HG02840 (cell line): ENCODE results near the gene ZGPAT.

ENCODE experiments used
- ATAC-seq: cut with Tn5 transposase; IDR thresholded peaks from one replicate; pipeline ENCODE4 v1.9.1; 2021; ENCODE audit warnings: mild to moderate bottlenecking, moderate library complexity, moderate number of reproducible peaks; ENCODE audit not compliant: unreplicated experiment, low FRiP score

ZGPAT gene

DNA sequence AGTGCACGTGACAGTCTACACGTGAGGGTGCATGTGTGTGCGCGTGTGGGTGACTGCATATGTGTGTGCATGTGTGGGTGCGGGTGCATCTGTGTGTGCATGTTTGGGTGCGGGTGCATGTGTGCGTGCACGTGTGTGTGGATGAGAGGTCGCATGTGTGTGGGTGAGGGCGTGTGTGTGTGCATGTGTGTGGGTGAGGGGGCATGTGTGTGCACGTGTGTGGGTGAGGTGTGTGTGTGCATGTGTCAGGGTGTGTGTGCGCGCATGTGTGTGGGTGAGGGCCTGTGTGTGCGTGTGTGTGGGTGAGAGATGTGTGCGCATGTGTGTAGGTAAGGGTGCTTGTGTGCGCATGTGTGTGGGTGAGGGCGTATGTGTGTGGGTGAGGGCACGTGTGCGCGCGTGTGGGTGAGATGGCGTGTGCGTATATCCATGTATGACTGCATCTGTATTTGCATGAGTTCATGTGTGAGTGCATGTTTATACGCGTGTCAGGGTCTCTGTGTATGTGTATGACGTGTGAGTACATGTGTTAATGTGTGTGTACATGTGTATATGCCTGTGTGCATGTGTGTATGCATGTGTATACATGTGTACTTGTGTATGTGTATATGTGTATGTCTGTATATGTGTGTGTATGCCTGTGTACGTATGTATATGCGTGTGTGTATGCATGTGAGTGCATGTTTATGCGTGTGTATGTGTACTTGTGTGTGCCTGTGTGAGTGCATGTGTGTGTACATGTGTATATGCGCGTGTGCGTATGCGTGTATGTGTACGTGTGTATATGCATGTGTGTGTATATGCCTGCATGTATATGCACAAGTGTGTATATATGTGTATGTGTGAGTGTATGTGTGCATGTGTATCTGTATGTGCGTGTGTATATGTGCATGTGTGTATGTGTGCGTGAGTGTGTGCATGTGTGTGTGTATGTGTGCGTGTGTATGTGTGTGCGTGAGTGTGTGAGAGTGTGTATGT is 24.6 kb downstream of the ZGPAT start:
- ATAC-seq = no peak

DNA sequence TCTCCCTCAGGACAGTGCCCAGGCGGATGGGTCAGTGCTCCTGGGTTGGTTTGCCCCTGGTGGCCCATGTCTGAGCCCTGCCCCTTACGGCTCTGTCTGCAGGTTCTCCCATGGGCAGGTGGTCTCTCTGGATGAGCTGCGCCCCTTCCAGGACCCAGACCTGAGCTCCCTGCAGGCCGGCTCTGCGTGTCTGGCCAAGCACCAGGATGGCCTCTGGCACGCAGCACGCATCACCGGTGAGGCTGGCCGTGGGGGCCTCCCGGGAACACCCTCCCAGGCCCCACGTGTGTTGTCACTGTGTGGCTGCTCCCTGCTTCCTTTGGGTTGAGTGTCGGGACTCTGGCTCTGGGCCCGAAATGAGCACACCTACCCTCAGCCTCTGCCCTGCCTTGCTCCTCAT is 25.3 kb downstream of the ZGPAT start:
- ATAC-seq = no peak

DNA sequence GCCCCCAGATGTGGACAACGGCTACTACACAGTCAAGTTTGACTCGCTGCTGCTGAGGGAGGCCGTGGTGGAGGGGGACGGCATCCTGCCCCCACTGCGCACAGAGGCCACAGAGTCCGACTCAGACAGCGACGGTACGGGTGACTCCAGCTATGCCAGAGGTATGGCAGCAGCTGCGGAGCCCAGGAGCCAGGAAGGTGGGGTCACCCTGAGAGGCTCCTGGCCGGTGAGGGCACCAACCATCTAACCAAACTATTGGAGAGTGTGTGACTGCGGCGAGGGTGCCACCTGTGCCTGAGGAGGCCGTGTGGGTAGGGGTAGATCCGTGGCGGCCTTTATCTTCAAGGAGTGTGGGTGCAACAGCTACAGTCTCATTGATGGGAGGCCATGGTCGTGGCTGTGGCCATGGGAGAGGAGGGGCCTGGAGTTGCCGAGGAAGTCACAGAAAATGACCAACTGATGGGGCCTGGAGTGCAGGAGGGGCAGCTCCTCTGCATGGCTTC is 25.8 kb downstream of the ZGPAT start:
- ATAC-seq = no peak

DNA sequence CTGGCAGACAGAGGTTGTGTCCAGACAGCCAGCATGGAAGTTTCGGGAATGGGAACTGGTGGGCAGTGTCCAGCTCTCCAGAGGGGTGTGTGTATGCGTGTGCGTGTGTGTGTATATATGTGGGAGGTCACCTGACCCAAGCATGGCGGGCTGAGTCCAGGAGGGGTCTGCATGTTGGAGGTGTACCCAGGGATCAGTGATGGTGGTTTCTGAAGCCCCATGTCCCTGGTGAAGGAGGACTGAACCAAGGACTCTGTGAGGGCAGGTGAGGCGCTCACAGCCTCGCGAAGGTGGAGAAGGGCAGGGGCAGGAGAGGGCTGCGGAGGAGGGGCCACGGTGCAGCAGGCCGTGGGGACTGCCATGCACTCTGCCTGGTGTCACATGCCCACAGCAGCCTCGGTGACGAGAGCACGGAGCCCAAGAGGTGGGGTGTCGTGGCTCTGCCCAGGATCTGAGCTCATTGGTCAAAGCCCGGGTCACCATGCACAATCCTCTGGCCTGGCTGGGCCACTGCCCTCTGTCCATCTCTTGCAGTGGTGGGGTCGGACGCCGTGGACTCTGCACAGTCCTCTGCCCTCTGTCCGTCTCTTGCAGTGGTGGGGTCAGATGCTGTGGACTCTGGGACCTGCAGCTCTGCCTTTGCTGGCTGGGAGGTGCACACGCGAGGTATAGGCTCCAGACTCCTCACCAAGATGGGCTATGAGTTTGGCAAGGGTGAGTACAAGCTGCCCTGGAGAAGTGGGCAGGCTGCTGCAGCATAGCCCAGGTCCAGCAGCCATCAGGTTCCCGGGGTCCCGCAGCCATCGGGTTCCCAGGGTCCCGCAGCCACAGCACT is 26.5 kb downstream of the ZGPAT start:
- ATAC-seq = no peak

DNA sequence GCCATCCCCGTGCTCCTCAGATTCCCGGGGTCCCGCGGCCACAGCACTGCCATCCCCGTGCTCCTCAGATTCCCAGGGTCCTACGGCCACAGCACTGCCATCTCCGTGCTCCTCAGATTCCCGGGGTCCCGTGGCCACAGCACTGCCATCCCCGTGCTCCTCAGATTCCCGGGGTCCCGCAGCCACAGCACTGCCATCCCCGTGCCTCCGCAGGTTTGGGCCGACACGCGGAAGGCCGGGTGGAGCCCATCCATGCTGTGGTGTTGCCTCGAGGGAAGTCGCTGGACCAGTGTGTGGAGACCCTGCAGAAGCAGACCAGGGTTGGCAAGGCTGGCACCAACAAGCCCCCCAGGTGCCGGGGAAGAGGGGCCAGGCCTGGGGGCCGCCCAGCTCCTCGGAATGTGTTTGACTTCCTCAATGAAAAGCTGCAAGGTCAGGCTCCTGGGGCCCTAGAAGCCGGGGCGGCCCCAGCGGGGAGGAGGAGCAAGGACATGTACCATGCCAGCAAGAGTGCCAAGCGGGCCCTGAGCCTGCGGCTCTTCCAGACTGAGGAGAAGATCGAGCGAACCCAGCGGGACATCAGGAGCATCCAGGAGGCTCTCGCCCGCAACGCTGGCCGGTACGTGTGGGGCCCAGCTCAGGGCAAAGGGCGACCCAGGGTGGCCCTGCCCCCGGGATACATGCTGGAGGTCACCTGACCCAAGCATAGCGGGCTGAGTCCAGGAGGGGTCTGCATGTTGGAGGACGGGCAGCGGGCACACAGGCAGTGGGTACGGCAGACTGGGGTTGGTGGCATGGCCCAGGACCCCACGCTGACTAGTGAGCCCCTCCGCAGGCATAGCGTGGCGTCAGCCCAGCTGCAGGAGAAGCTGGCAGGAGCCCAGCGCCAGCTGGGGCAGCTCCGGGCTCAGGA is 27.4 kb downstream of the ZGPAT start:
- no peak for ATAC-seq

DNA sequence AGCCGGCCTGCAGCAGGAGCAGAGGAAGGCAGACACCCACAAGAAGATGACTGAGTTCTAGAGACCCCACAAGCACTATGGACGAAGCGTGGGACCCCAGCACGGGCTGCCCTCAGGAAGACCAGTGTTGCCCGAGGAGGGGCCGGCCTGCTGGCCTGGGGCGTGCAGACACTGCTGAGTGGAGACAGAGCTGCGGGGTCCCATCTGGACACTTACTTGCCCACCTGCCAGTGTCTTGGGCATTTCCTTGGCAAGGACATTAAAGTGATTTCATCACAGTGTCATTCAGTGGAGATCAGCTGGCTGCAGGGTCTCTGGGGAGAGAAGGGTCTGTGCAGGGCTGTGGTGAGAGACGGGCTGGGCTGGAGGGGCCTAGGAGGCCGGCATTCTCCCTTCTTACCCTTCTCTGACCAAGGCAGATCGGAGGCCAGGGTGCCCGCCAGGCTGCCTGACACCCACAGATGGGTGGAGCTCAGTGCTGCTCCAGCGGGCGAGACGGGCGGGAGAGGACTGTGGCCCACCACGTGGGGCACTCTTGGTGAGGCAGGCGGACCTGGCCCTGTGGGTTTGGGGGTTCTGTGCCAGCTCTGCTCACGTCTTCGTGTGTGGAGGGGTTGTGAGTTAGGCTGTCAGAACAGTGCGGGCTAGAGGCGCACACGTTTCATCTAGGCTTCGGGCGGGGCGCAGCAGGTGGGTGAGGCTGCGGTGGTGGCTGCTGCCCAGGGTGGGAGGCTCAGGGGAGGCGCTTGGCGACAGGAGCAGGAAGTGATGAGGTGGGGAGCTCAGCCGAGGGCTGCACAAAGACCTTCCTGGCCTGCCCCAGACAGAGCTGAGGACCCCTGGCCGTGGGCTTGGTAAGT is 28.2 kb downstream of the ZGPAT start, which contains the start of gene LIME1:
TSS of gene LIME1 (plus strand) at position 806 of the 860 bp plus-strand sequence. CDS start 886 bp downstream, outside the sequence.
- no peak for ATAC-seq

DNA sequence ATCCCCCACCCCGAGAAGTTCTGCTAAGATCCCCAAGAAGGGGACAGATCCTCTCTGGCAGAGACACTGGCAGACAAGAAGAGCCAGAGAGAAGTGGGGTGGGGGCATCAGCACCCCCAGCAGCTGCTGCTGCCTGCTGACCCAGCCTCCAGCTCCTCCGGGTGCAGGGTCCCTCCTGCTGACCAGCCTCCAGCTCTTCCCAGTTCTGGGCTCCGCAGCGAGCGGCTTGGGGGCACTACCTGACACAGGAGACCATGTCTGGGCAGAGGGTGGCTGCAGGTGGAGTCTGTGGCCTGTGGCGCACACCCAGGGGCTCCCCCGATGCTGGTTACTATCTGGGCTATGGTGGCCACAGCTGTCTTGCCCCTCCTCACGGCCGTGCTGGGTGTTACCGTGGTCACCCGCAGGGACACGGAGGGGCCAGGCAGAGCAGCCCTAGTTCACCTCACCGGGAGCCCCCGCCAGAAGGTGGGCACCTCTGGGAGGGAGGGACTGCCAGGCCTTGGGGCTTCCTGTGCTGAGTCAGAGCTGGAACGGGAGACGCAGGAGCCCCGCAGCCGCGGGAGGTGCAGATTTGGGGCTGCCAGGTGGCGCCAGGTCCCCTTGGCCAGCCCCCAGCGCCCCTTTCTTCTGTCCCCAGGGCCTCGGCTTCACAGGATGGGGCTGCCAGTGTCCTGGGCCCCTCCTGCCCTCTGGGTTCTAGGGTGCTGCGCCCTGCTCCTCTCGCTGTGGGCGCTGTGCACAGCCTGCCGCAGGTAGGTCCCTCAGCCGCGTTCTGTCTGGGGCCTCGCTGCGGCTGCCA is 29.3 kb downstream of the ZGPAT start:
- ATAC-seq = no peak

DNA sequence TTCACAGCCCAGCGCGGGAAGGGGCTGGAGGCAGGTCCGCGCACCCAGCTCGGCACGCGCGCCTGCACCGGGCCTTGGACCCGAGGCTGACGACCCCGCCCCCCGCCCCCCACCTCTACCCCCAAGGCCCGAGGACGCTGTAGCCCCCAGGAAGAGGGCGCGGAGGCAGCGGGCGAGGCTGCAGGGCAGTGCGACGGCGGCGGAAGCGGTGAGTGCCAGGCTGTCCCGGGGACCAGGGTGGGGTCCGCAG is 29.8 kb downstream of the ZGPAT start:
- ATAC-seq = no peak

DNA sequence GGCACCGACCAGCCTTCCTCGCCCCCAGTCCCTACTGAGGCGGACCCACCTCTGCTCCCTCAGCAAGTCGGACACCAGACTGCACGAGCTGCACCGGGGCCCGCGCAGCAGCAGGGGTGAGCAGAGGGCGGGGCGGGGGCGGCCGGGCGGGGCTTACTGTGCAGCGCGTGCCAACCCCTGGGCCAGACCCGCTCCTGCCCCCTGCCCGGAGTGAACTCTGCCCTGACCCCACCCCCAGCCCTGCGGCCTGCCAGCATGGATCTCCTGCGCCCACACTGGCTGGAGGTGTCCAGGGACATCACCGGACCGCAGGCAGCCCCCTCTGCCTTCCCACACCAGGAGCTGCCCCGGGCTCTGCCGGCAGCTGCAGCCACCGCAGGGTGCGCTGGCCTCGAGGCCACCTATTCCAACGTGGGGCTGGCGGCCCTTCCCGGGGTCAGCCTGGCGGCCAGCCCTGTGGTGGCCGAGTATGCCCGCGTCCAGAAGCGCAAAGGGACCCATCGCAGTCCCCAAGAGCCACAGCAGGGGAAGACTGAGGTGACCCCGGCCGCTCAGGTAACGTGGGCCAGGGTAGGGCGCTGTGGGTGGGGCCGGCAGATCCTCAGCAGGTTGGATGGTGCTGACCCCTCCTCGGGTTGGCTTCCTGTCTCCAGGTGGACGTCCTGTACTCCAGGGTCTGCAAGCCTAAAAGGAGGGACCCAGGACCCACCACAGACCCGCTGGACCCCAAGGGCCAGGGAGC is 30.3 kb downstream of the ZGPAT start:
- ATAC-seq = no peak

DNA sequence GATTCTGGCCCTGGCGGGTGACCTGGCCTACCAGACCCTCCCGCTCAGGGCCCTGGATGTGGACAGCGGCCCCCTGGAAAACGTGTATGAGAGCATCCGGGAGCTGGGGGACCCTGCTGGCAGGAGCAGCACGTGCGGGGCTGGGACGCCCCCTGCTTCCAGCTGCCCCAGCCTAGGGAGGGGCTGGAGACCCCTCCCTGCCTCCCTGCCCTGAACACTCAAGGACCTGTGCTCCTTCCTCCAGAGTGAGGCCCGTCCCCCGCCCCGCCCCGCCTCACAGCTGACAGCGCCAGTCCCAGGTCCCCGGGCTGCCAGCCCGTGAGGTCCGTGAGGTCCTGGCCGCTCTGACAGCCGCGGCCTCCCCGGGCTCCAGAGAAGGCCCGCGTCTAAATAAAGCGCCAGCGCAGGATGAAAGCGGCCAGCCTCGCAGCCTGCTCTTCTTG is 30.9 kb downstream of the ZGPAT start:
- no peak for ATAC-seq

DNA sequence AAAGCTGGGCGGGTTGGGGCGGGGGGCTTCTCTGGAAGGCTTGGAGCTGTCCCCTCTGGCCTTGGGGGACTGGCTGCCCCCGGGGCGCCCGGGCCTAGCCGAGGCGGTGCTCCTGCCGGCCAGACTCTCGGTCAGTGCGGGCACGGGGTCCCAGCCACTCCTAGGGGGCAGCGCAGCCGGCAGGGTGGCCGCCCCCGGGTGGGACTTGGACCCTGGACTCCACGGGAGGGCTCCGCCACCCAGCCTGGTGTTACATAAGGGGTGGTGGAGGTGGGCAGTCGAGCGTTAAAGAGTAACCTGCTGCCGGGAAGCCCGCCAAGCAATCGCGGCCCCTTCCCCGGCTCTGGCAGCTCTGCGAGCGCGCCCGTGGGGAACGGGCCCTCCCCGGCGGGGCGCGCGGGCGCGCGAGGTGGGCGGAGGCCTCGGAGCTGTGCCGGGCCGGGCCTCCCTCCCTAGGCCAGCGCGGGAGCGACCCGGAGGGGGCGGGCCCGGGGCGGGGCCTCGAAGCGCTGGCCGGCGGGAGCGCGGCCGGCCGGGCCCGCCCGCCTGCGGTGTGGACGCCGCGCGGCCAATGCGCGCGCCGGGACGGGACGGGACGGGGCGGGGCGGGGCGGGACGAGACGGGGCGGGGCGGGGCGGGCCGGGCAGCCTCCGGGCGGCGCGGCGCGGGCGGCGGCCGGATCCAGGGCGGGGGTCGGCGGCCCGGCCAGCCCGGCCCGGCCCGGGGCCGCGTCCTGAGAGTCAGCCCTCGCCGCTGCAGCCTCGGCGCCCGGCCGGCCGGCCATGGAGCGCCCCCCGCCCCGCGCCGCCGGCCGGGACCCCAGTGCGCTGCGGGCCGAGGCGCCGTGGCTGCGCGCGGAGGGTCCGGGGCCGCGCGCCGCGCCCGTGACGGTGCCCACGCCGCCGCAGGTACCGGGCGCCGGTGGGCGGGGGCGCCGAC is 31.6 kb downstream of the ZGPAT start, which contains the start of gene SLC2A4RG:
TSS of gene SLC2A4RG (plus strand) at position 647 of the 940 bp plus-strand sequence. CDS start at position 784, 137 bp downstream.
- ATAC-seq = peak; percentile 51

DNA sequence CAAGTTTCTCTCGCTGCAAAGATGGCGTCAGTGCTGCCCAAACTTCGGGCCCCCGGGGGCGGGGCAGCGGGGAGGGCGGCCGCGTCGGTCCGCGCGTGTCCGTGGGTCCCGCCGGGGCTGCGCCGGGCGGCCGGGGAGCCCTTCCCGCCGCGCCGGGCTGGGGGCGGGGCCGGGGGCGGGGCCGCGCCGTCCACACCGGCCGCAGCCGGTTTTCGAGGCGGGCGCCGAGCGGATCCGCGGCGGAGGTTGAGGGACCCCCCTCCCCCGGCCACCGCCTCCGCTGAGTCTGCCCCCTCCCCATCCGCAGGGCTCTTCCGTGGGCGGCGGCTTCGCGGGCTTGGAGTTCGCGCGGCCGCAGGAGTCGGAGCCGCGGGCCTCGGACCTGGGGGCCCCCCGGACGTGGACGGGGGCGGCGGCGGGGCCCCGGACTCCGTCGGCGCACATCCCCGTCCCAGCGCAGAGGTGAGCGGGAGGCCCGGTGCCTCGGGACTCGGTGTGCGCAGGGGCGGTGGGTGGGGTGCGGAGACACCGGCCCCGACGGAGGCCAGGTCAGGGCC is 32.3 kb downstream of the ZGPAT start:
- peak; percentile 17 for ATAC-seq

DNA sequence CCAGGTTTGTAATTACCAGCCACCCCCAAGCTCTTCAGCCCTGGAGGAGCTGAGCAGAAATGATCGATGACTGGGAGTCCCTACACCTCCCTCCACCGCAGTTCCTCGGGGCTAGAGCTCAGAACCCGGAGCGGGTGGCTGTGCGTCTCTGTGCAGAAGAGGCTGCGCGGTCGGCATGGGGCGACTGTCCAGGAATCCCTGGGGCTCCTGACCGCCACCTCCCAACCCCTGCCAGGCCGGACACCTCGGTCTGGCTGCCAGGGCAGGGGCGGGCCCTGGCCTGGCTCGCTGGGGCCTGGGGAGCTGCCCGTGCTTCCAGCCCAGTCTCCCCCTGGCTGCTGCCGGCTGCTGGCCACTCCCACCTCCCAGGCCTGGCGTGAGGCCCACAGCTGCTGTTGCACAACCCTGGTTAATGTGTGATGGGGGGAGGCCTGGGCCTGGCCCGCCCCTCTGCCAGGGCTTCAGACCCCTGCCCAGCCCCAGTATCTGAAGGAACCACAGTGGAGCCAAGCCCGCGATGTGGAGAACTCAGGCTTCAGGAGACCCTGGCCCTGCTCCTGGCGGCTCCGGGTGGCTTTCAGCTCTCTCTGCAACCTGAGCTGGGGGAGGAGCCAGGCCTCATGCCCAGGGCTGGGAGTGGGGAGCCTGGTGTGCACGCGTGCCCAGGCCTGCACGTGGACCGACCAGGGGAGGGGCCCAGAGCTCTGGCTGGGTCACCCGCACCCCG is 33.0 kb downstream of the ZGPAT start:
- ATAC-seq = no peak

DNA sequence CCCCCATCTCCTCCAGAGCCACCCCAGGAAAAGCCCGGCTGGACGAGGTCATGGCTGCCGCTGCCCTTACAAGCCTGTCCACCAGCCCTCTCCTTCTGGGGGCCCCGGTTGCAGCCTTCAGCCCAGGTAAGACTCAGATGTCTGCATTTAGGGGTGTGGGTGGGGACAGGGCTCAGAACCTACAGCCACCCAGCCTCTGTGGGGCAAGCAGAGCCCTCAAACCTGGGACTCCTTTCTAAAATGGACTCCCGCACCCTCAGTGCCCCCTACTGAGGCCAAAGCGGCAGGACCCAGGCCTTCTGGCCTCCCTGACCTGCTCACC is 33.5 kb downstream of the ZGPAT start:
- ATAC-seq = no peak

DNA sequence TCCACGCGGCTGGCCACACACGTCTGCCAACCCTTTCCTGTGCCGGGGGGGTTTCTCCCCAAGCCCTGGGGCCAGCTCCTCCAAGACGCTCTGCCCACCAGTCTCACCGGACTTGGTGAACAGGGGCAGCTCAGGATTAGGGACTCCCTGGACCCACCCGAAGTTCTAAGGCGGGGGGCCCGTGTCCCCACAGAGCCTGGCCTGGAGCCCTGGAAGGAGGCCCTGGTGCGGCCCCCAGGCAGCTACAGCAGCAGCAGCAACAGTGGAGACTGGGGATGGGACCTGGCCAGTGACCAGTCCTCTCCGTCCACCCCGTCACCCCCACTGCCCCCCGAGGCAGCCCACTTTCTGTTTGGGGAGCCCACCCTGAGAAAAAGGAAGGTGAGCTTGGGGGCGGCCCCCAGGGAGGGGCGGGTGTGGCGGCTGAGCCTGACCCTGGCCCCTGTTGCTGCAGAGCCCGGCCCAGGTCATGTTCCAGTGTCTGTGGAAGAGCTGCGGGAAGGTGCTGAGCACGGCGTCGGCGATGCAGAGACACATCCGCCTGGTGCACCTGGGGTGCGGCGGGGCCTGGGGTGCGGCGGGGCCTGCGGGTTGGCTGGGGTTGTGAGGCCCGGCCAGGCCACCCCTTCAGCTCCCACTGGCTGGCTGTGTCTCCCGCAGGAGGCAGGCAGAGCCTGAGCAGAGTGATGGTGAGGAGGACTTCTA is 34.0 kb downstream of the ZGPAT start:
- ATAC-seq = no peak
